ENCODE data around the gene VASN. TPM values are rescaled to one million over a fixed set of nuclear protein-coding genes. Genes with fewer than 3 reads are reported as not detected.

VASN gene
- total RNA-seq, 4 donors from 2014 or later, result 3.6 to 49.0 (median 19.9) TPM

Small RNA genes lying within 50 kb of the gene (small RNA-seq; reads per million reads assigned to genes)
- not detected for gene AC012676.2

Other genes with a start within 250 kb of the VASN start
- 10 to 100 TPM in 1 of 4 donors, 1 to 10 TPM in 2, under 1 TPM in 1; 0.29 to 10.1 (median 7.6) TPM for gene SRL, start 129.8 kb upstream of the VASN start, total RNA-seq
- 10 to 100 TPM in 2 of 4 donors, 1 to 10 TPM in 2; 2.1 to 18.7 (median 8.2) TPM for gene TFAP4, start 98.8 kb upstream of the VASN start, total RNA-seq
- 10 to 100 TPM in 1 of 4 donors, 1 to 10 TPM in 3; 2.9 to 55.8 (median 5.1) TPM for gene GLIS2, start 55.8 kb upstream of the VASN start, total RNA-seq
- gene PAM16, start 20.5 kb upstream of the VASN start, total RNA-seq, result 100 to 1,000 TPM in 1 of 4 donors, 10 to 100 TPM in 2, 1 to 10 TPM in 1; 8.9 to 438 (median 35.3) TPM
- gene CORO7, start 44.7 kb downstream of the VASN start, total RNA-seq, result 10 to 100 TPM; 13.8 to 52.1 (median 30.0) TPM
- gene DNAJA3, start 54.0 kb downstream of the VASN start, total RNA-seq, result 10 to 100 TPM; 13.8 to 44.9 (median 36.4) TPM
- 100 to 1,000 TPM in 1 of 4 donors, 10 to 100 TPM in 3; 37.0 to 320 (median 59.3) TPM for gene NMRAL1, start 102.8 kb downstream of the VASN start, total RNA-seq
- gene HMOX2, start 104.5 kb downstream of the VASN start, total RNA-seq, result 10 to 100 TPM; 13.2 to 43.1 (median 34.1) TPM
- 10 to 100 TPM in 2 of 4 donors, 1 to 10 TPM in 2; 5.0 to 40.6 (median 11.1) TPM for gene CDIP1, start 166.9 kb downstream of the VASN start, total RNA-seq
- gene C16orf96, start 184.5 kb downstream of the VASN start, total RNA-seq, result under 1 TPM in 3 of 4 donors, not detected in 1; 0.26 to 0.35 (median 0.30) TPM
- 10 to 100 TPM in 2 of 4 donors, 1 to 10 TPM in 1, not detected in 1; 2.8 to 31.1 (median 23.5) TPM for gene UBALD1, start 243.0 kb downstream of the VASN start, total RNA-seq